ENCODE measurements around the gene TNFAIP8. TPM values are rescaled to one million over a fixed set of nuclear protein-coding genes. Genes with fewer than 3 reads are reported as not detected.

Gene TNFAIP8
- total RNA-seq, 1 experiment from 2014 or later, result 7.3 TPM

DNA sequence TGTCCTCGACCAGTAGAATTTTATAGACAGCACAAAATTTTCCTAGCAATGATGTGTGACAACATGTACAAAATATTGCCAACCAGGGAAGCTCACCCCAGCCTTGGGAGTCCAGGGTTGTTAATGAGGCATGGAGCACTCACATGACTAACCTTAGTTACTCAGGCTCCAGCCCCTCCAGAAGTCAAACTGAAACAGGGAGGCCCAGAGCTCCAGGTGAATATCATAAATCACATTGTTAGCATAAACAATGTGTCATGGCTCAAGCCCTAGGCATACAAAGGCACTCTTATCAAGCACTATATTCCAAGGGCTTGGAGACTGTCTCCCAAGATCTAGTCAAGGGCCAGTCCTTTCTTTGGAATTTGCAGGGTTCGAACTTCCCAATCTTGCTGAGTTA is 44.4 kb downstream of the TNFAIP8 start:
- no peaks in the 10 kb centered on the region for H3K27me3 Mint-ChIP-seq (ENCODE audit: low read depth)
- peaks cover 23 to 31% of the 10 kb centered on the region in 2 experiments for H3K4me1 Mint-ChIP-seq

More for the DNA sequence above, 44.4 kb downstream of the TNFAIP8 start:
- Histone ChIP-seq H2AK5ac (ENCODE audit: insufficient read length, low read length) (no peak overlapping the region), H3K9ac (ENCODE audit: extremely low read depth, insufficient read length, low read length) (no peak overlapping the region), H3K14ac (ENCODE audit: insufficient read depth, low read length) (no peak overlapping the region), H3K4me1 (ENCODE audit: insufficient read depth, low read length) (peaks cover 6% of the 10 kb centered on the region; the same call in 1 of the 2 replicates), H3K18ac (ENCODE audit: insufficient read length, low read depth, low read length) (no peak overlapping the region), H3K27ac (ENCODE audit: insufficient read length, low read depth, low read length) (no peak overlapping the region), H2BK15ac (ENCODE audit: low read depth, low read length) (no peak overlapping the region), H3T11ph (ENCODE audit: low read length) (no peak overlapping the region), H3K23ac (ENCODE audit: insufficient read length, low read depth, low read length) (no peak overlapping the region), H2BK12ac (ENCODE audit: insufficient read length, low read depth, low read length) (no peak overlapping the region), H2BK120ac (ENCODE audit: low read depth, low read length, poor library complexity, severe bottlenecking) (no peak overlapping the region), H2BK5ac (ENCODE audit: insufficient read length, low read length) (no peak overlapping the region), H3K79me1 (ENCODE audit: insufficient read depth, low read depth, low read length, poor library complexity, severe bottlenecking) (no peaks in the 10 kb centered on the region), H4K8ac (replicated peaks; ENCODE audit: insufficient read length, low read depth, low read length) (no peak overlapping the region), H4K91ac (ENCODE audit: insufficient read length, low read depth, low read length) (no peak overlapping the region), H3K4me2 (ENCODE audit: insufficient read depth, insufficient read length, low read length) (no peak overlapping the region), H3K56ac (ENCODE audit: insufficient read length, low read depth, low read length) (no peak overlapping the region), H4K5ac (ENCODE audit: insufficient read length, low read depth, low read length) (no peak overlapping the region), H2BK20ac (ENCODE audit: low read depth, low read length, poor library complexity, severe bottlenecking) (no peak overlapping the region), H3K79me2 (ENCODE audit: insufficient read depth, low read length) (no peaks in the 10 kb centered on the region), H3K27me3 (ENCODE audit: insufficient read depth, low read length) (no peaks in the 10 kb centered on the region), H2AFZ (ENCODE audit: low read length) (no peak overlapping the region), H4K20me1 (ENCODE audit: control insufficient read depth, insufficient read depth, insufficient read length) (no peaks in the 10 kb centered on the region), H3K23me2 (ENCODE audit: insufficient read length, low read depth, low read length, poor library complexity, severe bottlenecking) (no peaks in the 10 kb centered on the region), H3K9me3 (ENCODE audit: control insufficient read depth, low read depth, low read length) (no peaks in the 10 kb centered on the region), H3K4ac (ENCODE audit: low read depth, low read length) (no peak overlapping the region)
- no peaks in the 10 kb centered on the region for H3K36me3 Mint-ChIP-seq (ENCODE audit: insufficient read depth in 1 of 3, low read depth in 3 of 3)
- no peak overlapping the region for H3K4me3 Mint-ChIP-seq
- H3K9me3 Mint-ChIP-seq, result peaks cover 0 to 2% of the 10 kb centered on the region in 2 experiments; a peak in 3 of 5 replicates
- no peak for DNase-seq
- no CpG with 5 or more reads among the region's 2 CpGs for WGBS (ENCODE audit: extremely low coverage, insufficient read length, low lambda C conversion rate)
- peak overlapping the region in 1 of 3 experiments; percentile 40; a peak in 1 of 7 replicates for H3K27ac Mint-ChIP-seq
- TF ChIP-seq, protein P1, sequence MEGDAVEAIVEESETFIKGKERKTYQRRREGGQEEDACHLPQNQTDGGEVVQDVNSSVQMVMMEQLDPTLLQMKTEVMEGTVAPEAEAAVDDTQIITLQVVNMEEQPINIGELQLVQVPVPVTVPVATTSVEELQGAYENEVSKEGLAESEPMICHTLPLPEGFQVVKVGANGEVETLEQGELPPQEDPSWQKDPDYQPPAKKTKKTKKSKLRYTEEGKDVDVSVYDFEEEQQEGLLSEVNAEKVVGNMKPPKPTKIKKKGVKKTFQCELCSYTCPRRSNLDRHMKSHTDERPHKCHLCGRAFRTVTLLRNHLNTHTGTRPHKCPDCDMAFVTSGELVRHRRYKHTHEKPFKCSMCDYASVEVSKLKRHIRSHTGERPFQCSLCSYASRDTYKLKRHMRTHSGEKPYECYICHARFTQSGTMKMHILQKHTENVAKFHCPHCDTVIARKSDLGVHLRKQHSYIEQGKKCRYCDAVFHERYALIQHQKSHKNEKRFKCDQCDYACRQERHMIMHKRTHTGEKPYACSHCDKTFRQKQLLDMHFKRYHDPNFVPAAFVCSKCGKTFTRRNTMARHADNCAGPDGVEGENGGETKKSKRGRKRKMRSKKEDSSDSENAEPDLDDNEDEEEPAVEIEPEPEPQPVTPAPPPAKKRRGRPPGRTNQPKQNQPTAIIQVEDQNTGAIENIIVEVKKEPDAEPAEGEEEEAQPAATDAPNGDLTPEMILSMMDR (conservative IDR thresholded peaks at IDR 0.05), result no peak

Data from H9 (cell line).